Measurements from ENCODE around the gene HSPB9.
A peak's percentile ranks its signal among the peaks of the same experiment; 100 is the strongest.

HSPB9 gene

GRCh38 chr17:42094375-42095069, 28.1 kb upstream of the HSPB9 start:
- TF ChIP-seq, protein P1, sequence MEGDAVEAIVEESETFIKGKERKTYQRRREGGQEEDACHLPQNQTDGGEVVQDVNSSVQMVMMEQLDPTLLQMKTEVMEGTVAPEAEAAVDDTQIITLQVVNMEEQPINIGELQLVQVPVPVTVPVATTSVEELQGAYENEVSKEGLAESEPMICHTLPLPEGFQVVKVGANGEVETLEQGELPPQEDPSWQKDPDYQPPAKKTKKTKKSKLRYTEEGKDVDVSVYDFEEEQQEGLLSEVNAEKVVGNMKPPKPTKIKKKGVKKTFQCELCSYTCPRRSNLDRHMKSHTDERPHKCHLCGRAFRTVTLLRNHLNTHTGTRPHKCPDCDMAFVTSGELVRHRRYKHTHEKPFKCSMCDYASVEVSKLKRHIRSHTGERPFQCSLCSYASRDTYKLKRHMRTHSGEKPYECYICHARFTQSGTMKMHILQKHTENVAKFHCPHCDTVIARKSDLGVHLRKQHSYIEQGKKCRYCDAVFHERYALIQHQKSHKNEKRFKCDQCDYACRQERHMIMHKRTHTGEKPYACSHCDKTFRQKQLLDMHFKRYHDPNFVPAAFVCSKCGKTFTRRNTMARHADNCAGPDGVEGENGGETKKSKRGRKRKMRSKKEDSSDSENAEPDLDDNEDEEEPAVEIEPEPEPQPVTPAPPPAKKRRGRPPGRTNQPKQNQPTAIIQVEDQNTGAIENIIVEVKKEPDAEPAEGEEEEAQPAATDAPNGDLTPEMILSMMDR (IDR thresholded peaks at IDR 0.05; ENCODE audit: extremely low read depth, missing control alignments): no peak
- no peak for DNase-seq (ENCODE audit: low spot score)

GRCh38 chr17:42096360-42097111, 26.1 kb upstream of the HSPB9 start:
- TF ChIP-seq, protein P1 (IDR thresholded peaks at IDR 0.05; ENCODE audit: extremely low read depth, missing control alignments): no peak
- no peak for DNase-seq (ENCODE audit: low spot score)

GRCh38 chr17:42097691-42098631, 24.6 kb upstream of the HSPB9 start, which contains the start of gene ZNF385C:
Gene ZNF385C, minus strand, starts transcription at chr17:42098473. Its CDS starts 35,417 bp downstream, at chr17:42063056.
- peak; percentile 71 for DNase-seq (ENCODE audit: low spot score)
- TF ChIP-seq, protein P1 (IDR thresholded peaks at IDR 0.05; ENCODE audit: extremely low read depth, missing control alignments): no peak

DNA sequence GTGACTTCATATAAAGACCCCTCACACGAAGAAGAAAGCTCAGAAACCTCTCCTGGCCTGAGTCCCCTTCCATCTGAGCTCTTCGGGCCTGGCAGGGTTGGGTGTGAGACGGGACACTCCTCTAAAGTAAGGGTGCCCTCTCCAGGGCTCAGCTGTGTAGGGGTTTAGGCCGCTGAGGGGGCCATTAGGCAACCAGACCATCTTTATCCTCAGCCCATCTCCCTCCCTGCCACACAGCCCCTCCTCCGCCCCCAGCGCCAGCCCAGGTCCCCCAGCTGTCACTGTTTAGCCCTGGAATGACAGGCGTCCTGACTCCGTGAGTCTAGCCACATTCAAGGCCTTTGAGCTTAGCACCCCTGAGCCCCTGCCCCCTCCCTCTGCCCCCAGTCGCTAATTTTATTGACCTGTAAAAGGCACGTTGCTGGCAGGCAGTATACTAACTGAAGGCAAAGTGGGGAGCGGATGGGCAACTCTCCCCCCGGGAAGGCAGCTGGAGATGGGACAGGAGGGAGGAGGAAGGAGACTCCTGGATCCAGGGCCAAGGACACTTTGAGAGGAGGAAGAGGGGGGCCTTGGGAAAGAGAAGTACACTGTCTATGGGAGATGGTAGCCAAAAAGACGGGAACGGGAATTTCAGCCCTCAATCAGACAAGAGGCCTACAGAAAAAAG, 23.7 kb upstream of the HSPB9 start:
- TF ChIP-seq, protein P1 (IDR thresholded peaks at IDR 0.05; ENCODE audit: extremely low read depth, missing control alignments): no peak

DNA sequence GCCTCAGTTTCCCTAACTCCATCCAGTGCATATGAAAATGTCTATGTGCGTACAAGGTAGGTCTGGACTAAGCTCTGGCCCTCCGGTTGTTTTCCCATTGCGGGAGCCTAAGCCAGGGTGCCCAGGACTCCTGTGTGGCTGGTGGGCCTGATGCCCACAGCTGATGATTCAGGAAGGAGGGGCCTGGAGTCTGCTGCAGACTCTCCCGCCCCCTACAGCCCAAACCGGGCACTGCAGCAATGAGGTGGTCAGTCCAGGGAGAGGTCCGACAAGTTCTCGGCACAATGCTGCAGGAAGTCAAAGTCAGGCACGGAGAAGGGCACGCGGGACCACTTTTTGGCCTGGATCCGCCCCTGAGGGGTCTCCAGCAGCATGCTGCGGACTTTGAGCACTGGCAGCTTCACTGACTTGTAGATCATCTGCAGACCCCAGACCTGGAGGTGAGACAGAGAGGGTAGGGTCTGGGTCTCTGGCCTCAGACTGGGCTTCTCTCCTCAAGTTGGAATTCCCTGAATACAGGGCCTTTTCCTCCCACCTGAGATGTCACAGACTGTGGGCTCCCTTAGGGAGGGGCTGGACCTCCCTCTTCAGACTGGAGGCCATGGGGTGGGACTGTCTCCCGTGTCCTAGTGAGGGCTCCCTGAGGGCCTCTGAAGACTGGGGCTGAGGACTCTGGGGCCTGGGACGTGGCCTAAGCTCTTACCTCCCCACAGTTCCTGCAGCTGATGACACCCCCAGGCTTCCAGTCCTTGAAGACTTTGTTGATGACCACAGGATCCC, 20.9 kb upstream of the HSPB9 start:
- TF ChIP-seq, protein P1 (IDR thresholded peaks at IDR 0.05; ENCODE audit: extremely low read depth, missing control alignments): peak; percentile 93
- peak; percentile 86 for DNase-seq (ENCODE audit: low spot score)

More for the DNA sequence above, 23.7 kb upstream of the HSPB9 start:
- DNase-seq (ENCODE audit: low spot score): no peak

DNA sequence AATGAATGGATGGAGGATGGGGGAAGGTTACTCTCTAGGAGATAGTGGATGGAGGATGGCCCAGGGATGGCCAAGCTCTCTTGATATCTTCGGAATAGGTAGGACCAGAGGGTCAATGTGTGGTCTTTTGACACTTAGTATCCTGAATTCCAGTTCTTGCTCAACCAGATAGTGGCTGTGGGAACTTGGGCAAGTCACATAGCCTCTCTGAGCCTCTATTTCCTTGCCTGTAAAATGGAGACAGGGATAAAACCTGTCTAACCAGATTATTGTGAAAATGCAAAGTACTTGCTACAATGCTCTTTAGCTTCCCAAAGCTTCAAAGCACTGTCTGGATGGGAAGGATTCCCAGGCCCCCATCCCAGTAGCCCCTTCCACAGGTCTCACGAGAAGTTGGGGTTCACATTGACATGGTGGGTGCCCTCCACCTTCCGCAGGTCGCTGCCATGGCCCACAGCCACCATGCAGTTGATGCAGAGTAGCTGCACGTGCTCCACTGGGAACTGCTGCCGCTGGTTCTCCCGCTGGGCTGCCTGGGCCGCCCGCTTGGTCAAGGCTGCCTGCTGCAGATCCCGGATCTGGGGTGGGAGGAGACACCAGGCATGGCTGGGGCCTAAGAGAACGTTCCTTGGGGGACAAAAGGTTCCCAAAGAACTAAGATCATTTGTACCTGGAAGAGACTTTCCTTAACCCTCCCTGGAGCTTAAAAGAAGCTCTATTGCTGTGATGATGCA, 19.2 kb upstream of the HSPB9 start:
- TF ChIP-seq, protein P1 (IDR thresholded peaks at IDR 0.05; ENCODE audit: extremely low read depth, missing control alignments): no peak
- no peak for DNase-seq (ENCODE audit: low spot score)

All from GM20000 (cell line).